Gastrocnemius medialis (tissue), 4 donors: Measurements from ENCODE around the gene TMEM272.

ENCODE experiments used
- POLR2A ChIP-seq, 2 donors: fragments of 450-650 bp; IDR thresholded peaks; one replicate each; pipeline ENCODE4 v1.6.1; 2017; ENCODE audit warnings: antibody characterized with exemption in 2 of 2, mild to moderate bottlenecking in 2 of 2, moderate library complexity in 2 of 2
- TF ChIP-seq, protein P1 (sequence below), 5 experiments: fragments of 450-650 bp in 3 of 5; fragments of 200-600 bp in 2 of 5; sonication (generic) in 2 of 5; IDR thresholded peaks in 4 of 5; conservative IDR thresholded peaks in 1 of 5; 1 replicate in 4 of 5; 2 replicates in 1 of 5; pipeline ENCODE4 v1.5.1; 2016 to 2019; ENCODE audit warnings: antibody characterized with exemption in 5 of 5, mild to moderate bottlenecking in 3 of 5, moderate library complexity in 3 of 5

DNA sequence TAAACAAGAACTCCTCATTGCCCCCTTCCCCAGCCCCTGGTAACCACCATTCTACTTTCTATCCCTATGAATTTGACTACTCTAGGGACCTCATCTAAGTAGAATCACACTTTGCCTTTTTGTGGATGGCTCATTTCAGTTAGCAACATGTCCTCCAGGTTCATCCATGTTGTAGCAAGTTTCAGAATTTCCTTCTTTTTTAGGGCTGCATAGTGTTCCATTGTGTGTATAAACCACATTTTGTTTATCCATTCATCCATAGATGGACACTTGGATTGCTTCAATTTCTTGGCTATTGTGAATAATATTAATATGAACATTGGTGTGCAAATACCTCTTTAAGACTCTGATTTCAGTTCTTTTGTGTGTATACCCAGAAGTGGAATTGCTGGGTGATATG is 36.2 kb downstream of the TMEM272 start:
- TF ChIP-seq, protein P1, sequence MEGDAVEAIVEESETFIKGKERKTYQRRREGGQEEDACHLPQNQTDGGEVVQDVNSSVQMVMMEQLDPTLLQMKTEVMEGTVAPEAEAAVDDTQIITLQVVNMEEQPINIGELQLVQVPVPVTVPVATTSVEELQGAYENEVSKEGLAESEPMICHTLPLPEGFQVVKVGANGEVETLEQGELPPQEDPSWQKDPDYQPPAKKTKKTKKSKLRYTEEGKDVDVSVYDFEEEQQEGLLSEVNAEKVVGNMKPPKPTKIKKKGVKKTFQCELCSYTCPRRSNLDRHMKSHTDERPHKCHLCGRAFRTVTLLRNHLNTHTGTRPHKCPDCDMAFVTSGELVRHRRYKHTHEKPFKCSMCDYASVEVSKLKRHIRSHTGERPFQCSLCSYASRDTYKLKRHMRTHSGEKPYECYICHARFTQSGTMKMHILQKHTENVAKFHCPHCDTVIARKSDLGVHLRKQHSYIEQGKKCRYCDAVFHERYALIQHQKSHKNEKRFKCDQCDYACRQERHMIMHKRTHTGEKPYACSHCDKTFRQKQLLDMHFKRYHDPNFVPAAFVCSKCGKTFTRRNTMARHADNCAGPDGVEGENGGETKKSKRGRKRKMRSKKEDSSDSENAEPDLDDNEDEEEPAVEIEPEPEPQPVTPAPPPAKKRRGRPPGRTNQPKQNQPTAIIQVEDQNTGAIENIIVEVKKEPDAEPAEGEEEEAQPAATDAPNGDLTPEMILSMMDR (IDR thresholded peaks at IDR 0.05 in 4 of 5, conservative IDR thresholded peaks at IDR 0.05 in 1 of 5) = no peak
- no peak for TF ChIP-seq POLR2A (IDR thresholded peaks at IDR 0.05)
